Measurements from ENCODE around the gene ARHGAP19.
"Not testable (repeated sequence)": the region's sequence is repeated elsewhere in the genome, so short reads cannot be mapped to it uniquely, and the experiment has no call there.

ARHGAP19 gene

DNA sequence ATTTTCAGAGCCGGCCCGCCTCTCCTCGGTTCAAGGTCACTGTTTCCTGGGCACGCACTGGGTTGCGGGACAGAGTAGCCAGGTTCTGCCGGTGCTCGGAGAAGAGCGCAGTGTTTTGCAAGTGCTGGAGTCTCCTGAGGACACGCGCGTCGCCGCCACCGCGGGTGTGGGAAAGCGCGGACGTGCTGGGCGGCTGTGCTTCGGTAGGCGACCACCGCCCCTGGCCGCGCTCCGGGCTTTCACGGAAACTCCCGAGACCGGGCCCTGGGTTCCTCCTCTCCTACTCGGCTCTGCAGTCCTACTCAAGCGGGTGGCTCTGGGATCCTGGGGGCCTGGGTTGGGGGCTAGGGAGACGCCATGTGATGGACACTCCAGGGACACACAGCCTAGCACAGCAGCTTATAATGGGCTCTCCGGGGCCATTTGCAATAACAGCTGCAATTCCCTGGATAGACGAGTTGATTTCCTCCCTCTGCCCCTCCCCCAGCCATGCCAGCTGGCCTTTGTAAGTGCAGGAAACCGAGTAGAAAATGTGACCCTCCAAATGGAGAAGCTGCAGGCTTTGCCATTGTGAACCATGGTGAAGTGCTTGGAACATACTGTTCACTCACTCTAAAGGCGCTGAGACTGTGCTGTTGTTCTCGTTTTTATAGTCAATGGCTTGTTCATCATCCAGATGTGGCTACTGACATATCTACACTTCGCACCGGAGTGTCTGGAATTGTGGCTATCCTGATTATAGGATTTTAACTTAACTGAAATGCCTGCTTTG, 28.8 kb upstream of the ARHGAP19 start:
- no peak for DNase-seq

- no peak for DNase-seq
Observed at GRCh38 chr10:97320480-97321031, 28.1 kb upstream of the ARHGAP19 start.

GRCh38 chr10:97319671-97320479, 27.4 kb upstream of the ARHGAP19 start:
- DNase-seq, result peak; percentile 69

- DNase-seq, result peak; percentile 90
Observed at GRCh38 chr10:97318772-97319651, 26.6 kb upstream of the ARHGAP19 start, which contains the start of gene FRAT1. FRAT1 (plus strand) TSS chr10:97319271; CDS start chr10:97319454, 183 bp downstream.

- no peak for DNase-seq
Observed at GRCh38 chr10:97314671-97315070, 22.2 kb upstream of the ARHGAP19 start.

GRCh38 chr10:97312897-97313296, 20.5 kb upstream of the ARHGAP19 start:
- no peak for DNase-seq

- no peak for DNase-seq
Observed at GRCh38 chr10:97311111-97311626, 18.7 kb upstream of the ARHGAP19 start.

DNA sequence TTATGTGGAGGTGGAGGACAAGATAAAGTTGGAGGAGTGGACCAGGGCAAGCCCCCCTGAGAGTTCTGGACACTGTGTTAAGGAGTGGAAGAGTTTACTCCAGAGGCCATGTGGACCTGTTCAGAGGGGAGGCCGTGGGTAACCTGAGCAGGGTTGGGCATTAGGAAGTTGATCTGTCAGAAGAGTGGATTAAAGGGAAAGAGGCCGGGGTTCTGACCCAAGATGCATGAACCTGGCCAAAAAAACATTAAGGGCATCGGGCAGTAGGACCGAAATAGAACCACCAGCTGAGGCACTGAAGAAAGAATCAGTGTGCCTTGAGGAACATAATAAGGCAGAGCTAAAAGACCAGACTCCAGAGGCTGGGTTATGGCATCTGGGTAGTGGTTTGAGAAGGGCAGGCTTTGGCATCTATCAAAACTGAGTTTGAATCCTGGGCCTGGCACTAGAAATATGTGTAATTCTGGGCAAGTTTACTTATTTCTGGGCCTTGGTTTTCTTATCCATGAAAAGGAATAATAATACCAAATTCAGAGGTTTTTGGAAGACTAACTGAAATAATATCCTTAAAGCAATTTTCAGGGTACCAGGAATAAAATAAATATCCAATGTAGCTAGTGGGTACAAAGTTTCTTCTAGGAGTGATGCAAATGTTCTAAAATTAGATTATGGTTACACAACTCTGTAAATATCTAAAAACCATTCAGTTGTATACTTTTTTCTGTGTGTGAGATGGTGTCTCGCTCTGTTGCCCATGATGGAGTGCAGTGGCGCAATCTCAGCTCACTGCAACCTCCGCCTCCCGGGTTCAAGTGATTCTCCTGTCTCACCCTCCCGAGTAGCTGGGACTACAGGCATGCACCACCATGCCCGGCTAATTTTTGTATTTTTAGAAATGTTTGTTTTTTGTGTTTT, 15.7 kb upstream of the ARHGAP19 start:
- no peak for DNase-seq

DNA sequence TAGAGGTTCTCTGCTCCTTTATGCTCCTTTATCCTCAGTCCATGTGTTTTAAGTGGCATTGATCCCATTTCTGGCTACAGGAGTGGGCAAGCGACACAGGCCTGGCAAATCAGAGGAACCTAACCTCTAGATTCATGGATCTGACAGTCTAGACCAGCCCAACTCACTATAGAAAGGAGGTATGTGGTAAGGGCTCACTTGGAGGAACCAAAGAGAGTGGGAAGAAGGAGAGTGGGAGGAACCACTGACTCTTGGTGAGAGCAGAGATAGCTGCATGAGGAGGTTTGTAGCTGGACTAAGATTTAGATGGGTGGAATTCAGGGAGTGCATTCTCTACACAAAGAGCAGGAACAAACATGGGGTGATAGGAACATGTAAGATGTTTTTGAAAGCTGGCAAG, 15.0 kb upstream of the ARHGAP19 start:
- DNase-seq, result no peak

DNA sequence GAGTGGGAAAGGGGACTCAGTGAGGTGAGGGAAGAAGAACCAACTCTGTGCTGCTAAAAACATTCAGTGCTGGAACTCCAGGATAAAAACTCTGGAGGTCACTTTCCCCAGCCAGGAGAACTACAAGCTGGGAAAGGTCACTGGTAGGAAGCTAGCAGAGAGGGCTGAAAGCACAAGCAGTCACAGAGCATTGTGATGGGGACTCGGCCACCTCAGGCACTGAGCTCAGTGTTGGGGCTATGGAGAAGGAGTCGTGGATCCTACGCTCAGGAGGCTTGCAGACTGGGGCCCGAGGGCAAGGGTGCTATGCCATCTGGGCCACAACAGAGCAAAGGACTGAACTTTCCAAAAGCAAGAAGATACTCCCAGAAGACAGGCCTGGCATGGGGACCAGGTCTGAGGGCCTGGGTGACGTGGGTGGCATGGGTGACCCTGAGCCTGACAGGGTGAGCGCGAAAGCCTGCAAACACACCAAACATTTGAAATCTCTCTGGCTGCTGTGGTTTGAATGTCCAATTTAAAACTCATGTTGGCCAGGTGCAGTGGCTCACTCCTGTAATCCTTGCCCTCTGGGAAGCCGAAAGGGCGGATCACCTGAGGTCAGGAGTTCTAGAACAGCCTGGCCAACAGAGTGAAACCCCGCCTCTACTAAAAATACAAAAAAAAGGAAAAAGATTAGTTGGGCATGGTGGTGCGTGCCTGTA, 9.8 kb upstream of the ARHGAP19 start:
- no peak for DNase-seq

DNA sequence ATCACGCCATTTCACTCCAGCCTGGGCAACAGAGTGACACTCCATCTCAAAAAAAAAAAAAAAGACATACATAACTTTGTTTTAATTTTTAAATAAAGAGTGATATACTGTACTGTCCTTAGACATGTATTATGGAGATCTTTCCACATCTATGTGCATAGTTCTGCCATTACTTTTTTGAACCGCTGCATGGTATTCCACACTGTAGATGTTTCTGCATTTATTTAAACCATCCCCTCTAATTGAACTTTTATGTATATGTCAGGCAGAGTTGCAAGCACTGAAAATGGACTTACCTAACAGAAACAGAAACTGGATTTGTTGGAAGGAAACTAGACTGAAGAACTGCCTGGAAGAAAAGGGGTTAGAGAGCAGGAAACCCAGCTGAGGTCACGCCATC, 8.5 kb upstream of the ARHGAP19 start:
- DNase-seq, result no peak

DNA sequence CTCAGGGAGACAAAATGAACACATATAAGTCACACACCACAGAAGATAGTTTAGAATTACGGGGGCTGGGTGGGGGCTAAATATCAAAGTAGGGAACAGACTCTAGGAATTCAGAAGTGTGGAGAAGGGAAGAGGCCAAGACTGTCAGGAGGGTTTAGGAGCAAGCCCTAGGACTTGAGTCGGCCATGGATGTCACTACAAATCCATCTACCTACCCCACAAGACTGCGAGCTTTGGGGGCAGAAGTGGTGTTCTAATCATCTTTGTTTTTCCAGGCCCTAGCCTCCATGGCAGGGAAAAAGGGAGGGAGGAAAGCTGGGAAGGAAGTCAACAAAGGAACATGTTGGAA, 5.8 kb upstream of the ARHGAP19 start:
- DNase-seq, result no peak

- no peak for DNase-seq
Observed at GRCh38 chr10:97297556-97298222, 5.3 kb upstream of the ARHGAP19 start.

- DNase-seq, result no peak
Observed at GRCh38 chr10:97292862-97293198, 393 bp upstream of the ARHGAP19 start.

GRCh38 chr10:97291357-97292096, 910 bp downstream of the ARHGAP19 start:
- DNase-seq, result no peak

GRCh38 chr10:97290576-97291356, 1.7 kb downstream of the ARHGAP19 start:
- not testable (repeated sequence) for DNase-seq

- DNase-seq, result not testable (repeated sequence)
Observed at GRCh38 chr10:97290076-97290475, 2.4 kb downstream of the ARHGAP19 start.

- no peak for DNase-seq
Observed at GRCh38 chr10:97280783-97281182, 11.7 kb downstream of the ARHGAP19 start.

Data from activated CD4-positive, alpha-beta T cell treated with anti-CD3 and anti-CD28 coated beads, Interleukin-10, Interleukin-2, amounts not matched to agents 100 ng/mL and 50 ng/mL, durations not matched to agents 16 hours and 8 hours (primary cell).